Skin epidermis (tissue), 12 donors: ENCODE measurements around the gene CRHR2.
"Not testable (repeated sequence)": the region's sequence is repeated elsewhere in the genome, so short reads cannot be mapped to it uniquely, and the experiment has no call there.

Source experiments
- H3K27ac ChIP-seq, 21 experiments: fragments of 200-600 bp; sonication (generic) in 11 of 21; one replicate each; pipeline ENCODE4 v1.5.0; 2020; ENCODE audit warnings: mild to moderate bottlenecking in 3 of 21, inconsistent platforms in 2 of 21, moderate library complexity in 2 of 21
- H3K4me3 ChIP-seq, 7 experiments: fragments of 200-600 bp; sonication (generic) in 2 of 7; one replicate each; pipeline ENCODE4 v1.5.0; 2020; ENCODE audit warnings: inconsistent platforms in 2 of 7, mild to moderate bottlenecking in 2 of 7, moderate library complexity in 1 of 7

Gene CRHR2

DNA sequence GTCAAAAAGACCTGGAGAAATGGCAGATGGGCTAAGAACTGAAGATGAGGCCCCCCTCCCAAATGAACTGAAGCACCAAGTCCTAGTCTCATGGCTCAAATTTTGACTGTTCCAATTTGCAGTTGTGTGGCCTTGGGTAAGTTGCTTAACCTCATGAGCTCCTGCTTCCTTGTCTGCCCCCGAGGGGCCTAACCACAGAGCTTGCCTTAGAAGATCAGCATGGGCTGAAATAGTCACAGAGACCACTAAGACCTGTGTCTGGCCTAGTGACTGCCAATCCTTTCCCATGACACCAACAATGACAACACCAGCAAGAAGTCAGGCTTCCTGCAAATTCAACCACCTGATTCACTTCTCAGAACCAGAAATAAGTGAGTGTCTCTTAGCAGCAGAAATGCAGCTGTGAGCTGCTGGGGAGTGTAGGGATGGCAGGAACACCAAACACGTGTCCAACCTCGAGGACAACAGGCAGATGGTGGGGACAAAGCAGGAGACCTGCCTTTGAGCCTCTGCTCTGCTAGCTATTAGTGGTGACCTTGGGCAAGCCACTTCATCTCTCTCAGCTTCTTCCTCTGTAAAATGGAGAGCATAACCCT lies 23.7 kb downstream of the CRHR2 start:
- H3K4me3 ChIP-seq: no peak overlapping the region

DNA sequence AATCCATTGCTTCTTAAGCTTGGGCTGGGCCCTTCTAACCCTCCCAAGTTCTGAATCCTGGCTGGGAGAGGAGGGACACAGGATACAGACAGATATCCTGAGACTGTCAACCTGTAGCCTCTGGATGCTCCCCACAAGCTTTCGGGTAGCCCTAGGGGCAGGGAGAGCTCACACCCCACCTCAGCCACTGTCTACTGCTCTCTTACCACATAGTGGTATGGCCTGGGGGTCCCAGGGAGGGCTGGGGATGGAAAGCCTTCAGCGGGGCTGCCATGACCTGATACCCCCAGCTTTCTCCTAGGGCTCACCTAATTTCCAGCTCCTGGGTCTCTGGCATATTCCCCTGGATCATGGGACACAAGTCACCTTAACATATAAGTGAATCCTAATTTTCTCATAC lies 25.1 kb downstream of the CRHR2 start:
- Histone ChIP-seq H3K4me3 (no peak overlapping the region), H3K27ac (no peak overlapping the region)

More for the DNA sequence above, 23.7 kb downstream of the CRHR2 start:
- no peak overlapping the region for H3K27ac ChIP-seq

DNA sequence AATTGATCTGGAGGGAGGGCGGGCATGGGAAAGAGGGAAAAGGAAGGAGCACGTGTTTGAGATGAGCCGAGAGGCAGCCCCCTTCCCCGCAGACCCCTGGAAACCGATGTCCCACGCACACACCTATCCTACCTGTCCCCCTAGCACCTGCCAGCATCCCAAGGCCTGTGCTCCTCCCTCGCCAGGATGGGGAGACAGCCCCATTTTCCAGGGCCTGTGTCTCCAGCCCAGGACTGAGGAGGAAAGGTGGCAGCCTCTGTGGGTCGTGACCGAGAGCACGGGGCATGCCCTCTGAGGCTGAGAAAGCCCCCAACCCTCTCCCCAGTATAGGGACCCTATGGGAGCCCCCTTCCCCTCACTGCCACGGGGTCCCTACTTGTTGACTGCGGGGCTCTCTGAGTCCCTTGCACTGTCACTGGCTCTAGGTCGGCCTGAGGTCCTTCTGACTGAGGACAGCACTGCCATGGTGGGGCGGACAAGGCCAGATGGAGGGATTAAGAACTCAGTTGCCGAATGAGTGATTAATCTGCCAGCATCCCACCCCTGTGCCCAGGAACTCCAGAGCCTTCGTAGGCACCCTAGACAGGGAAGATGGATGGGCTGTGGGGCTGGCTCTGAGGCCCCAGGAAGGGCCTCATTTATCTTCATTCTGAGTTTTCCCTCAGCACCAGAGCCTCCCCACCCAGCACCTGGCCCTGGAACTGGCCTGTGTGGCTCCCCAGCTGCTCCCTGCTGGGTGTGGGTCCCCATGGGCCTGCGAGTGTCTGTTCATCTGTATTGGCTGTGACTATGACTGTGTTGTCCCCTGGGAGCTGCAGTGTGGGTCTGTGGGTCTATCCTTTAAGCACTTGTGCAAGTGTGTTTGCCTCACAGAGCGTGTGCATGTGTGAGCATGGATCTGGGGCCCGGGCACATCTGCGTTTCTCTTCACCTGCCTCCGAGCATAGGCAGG lies 26.0 kb downstream of the CRHR2 start:
- H3K4me3 ChIP-seq: no peak overlapping the region

DNA sequence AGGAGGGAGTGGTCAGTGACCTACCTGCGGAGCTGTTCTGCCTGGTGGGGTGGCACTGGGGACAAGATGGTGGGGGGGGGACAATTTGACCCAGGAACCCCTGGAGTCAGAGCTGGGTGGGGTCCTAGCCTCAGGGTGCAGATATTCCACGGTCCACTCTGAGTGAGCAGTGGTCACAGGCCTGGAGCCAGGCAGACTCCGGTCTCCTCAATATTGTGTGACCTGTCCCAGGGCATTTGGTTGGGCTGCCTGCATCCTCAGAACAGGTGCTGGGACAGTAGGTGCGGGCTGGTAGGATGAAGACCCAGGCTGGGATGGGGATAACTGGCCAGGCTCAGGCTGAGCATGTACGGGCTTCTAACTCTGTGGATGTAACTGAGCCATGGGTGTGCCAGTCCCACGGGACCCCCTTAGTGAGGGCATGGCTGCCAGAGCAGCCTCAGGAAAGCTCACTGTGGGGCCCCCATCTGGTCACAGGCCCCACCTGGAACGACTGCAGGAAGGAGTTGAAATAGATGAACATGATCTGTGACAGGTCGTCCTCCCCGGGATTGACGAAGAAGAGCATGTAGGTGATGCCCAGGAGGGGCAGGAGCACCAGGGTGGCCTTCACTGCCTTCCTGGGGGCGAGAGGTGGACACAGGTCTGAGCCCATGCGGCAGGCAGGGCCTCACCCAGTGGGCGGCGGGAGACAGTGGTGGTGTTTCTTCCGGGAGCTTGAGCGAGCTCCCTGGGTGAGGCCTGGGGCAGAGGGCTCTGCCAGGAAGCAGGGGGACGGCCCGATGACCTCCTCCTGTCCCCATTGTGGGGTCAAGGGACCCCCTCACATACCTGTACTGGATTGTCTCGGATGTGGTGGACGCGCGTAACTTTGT lies 26.9 kb downstream of the CRHR2 start:
- Histone ChIP-seq H3K4me3 (no peak overlapping the region), H3K27ac (no peak overlapping the region)

More for the DNA sequence above, 26.0 kb downstream of the CRHR2 start:
- H3K27ac ChIP-seq: no peak overlapping the region

DNA sequence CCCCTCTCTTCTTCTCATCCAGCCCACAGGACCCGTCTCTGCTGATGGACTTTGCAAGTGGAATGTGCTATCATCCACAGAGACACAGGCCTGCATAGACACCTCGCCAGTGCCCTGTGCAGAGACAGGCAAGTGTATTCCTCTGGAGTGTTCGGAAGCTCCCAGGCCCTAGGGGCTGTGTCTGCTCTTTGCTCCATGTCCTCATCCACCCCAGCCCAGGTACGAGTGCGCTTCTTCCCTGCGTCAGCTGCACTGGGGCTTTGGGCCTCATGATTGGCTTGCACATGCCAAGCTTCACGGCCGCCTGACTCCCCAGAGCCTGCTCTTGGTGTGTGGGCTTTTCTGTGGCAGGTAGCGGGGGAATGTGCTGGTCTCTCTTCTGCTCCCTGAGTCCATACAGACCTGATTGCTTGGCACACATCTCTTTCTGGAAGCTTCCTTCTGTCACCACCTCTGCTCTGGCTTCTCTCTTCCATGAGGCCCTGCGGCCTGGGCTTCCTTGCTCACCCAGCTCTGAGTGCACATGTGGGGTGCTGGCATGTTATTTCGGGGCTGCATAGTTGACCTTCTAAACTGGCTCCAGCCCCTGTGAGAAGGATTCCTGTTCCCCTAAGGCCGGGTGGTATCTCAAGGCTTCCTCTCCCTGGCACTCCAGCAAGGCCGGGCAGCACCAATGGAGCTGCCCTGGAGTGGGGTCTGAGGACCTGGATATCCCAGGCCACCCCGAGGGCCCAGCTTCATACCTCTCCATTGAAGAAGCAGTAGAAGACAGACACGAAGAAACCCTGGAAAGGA lies 27.8 kb downstream of the CRHR2 start:
- Histone ChIP-seq H3K4me3 (no peak overlapping the region), H3K27ac (no peak overlapping the region)

DNA sequence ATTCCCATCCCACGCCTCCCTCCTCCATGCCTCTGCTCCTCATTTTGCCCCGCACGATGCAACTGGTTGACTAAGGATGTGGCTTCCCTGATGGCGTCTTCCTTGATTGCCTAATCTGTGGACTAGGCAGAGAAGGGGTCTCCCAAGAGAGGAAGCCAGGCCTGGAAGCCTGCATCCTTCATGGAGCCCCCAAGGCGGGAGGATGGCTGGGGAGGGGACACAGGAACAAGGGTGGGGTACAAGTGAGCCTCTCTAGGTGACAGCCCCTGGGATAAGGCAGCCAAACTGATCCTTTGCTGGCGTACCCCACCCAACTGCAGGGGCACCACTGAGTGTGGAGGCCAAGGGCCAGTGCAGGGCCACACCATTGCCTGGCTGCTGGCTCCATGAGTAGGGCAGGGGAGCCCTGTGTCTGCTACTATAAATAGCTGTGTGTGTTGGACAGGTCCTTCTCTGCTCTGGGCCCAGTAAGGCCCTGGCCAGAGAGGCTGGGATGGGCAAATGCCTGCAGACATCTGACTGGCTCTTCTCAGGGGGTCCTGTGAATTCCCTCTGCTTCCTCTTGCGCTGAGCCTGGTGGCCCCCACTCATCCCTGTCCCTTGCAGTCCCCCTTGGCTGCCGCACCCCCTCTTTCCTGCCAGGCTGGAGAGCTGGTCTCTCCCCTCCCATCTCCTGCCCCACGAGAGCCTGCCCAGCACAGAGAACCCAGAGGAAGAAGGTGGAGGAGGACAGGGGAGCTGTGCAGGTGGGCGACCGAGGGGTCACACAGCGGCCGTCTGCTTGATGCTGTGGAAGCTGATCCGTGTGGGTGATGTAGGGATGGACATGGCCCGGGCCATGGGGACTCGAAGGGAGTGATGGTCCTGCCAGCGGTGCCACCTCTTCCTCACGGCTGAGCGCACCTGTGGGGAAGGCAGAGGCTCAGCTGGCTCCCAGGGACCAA lies 29.3 kb downstream of the CRHR2 start:
- no peak overlapping the region for H3K27ac ChIP-seq
- no peak overlapping the region for H3K4me3 ChIP-seq

DNA sequence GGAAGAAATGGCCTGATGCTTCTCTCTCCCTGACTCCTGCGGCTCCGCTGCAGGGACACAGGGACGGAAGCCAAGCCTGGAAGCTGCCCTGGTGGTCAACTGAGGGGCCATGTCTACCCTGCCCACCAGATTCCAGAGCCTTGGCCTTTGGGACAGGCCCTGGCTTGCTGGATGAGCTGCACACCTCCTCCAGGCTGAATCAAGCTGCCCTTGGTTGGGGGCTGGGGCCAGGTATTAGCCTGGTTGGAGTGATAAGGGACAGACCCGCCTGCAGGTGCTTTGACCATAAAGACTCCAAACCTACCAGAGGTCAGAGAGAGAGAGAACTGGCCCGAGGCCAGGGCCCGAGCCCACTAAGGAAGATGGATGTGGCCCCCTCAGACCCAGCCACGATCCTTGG lies 30.1 kb downstream of the CRHR2 start:
- Histone ChIP-seq H3K27ac (no peak overlapping the region), H3K4me3 (no peak overlapping the region)

DNA sequence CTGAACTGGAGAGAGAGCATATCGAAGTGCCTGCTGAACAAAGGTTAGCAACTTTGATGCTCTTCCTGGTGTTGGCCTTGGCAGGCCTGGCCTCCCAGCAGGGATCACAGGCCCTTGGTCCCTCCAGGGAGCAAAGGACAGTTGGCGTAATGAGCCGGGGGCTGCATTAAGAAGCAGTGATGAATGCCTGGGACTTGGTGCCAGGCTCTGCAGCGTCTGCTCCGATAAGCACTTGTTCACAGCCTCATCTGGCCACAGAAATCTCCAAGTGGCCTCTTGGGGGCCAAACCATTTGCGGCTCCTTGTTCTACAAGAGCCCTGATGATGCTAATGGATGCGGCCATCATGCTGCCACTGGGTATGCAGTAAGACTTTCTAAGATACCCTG lies 31.8 kb downstream of the CRHR2 start:
- H3K4me3 ChIP-seq: no peak overlapping the region

DNA sequence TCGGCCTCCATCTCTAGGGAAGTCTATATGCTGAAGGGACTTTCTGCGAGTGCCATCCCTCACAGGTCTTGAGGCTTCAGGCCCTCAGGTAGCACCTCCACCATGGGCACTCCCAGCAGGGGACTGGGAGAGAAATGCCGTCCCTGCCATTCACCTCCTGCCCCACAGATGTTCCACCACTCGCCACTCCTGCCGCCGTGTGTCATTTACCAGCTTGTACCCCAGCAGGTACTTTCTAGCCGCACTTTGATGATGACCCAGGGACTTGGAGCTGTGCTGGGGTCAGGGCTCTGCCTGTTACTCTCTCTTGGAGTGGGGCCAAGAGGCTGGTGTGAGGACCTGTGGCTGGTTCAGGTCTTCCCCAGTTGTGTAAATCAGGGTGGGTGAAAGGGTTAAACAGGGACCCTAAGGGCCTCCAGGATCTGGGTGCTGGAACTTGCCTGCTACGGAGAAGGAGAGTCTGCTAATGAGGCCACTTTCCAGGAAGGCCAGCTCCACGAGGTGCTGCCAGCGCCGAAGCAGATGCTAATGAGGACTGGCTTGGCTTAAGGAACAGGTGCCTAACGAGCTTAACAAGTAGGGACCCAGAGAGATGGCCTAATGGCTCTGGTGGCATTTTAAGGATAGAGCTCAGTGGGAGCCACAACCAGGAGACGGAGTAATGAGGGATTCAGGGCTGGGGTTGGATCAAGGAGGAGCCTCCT lies 32.4 kb downstream of the CRHR2 start:
- Histone ChIP-seq H3K27ac (no peak overlapping the region), H3K4me3 (no peak overlapping the region)

More for the DNA sequence above, 31.8 kb downstream of the CRHR2 start:
- H3K27ac ChIP-seq: no peak overlapping the region

DNA sequence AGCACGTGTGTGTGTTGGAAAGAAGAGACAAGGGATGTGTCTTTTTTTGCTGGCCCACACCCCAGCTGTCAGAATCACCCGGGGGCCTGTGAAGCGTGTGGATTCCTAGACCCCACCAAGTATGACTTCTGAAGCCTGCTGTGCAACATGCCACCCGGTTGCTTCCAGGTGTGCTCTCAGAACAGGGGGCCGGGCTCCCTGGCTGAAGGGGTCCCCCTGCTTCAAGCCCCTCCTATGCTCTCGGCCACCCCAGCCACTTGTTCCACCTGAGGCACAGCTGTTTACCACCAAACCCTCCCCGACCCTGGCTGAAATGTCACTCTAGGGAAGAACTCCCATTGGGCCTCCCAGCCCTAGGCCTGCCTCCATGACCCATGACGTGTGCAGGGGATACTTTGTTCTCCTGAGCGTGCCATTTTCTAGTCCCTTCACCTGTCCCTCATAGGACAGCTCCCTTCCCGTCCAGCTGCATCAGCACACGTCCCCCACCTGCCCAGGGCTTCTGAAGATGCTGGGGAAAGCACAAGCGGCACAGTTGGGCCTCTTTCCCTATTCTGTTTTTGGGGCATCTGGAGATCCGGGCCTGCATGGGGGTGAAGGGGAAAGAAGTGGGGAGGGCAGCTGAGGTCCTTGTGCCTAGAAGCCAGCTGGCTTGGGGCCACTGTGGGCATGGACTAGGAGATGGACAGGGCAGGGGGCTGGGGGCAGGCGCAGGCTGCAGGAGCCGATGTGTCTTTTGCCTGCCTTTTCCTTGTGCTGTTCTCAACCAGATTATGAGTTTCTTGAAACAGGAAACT lies 33.3 kb downstream of the CRHR2 start:
- Histone ChIP-seq H3K4me3 (no peak overlapping the region), H3K27ac (no peak overlapping the region)

DNA sequence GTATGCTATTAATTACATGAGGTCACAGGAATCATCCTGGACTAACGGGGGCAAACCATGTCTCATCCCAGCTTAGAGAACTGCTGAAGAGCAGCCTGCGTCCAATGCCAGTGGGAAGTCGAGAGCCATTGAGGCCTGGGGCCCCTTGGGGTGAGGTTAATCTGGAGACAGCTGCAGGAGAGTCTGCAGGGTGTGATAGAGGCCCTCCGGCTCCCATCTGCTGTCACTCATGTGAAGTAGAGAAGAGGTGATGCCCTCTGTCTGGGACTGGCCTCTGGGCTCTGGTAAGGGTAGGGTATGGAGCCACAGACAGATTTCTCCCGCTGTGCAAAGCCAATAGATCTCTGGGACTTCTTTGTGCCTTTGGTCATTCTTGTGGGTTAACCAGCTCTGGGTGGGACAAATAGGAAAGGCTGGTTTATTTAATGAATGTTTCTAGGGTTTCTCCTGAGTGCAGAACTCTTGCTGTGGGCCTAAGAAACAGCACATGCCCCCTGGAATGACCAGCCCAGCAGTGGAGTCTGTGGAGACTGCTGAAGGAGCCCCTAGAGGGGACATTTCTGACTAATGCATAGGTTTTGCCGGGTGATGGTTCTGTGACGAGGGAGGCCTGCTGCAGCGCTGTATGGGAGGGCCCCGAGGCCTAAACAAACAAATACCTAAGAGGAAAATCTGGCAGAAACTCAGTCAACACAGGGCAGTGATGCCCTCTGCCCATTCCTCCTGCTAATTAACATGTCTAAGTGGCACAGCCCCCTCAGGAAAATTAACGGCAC lies 34.5 kb downstream of the CRHR2 start:
- Histone ChIP-seq H3K4me3 (no peak overlapping the region), H3K27ac (no peak overlapping the region)

DNA sequence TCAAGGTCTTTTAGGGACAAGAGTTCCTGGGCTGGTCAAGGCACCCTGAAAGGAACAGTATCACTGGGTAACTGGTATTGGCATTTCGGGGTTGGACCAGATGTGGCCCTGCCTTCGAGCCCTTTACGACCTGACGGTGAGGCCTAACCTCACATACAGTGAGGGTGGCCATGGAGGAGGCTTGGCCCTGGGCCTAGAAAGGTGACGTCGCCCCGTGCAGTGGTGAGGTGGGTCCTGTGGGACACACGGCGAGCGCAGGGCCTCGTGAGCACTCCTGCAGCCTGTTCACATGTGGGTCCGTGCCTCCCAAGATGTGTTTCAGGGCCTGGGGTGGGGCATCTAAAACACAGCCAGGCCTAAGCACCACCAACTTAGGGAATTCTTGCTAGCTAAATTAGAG lies 36.1 kb downstream of the CRHR2 start:
- Histone ChIP-seq H3K4me3 (no peak overlapping the region), H3K27ac (no peak overlapping the region)

DNA sequence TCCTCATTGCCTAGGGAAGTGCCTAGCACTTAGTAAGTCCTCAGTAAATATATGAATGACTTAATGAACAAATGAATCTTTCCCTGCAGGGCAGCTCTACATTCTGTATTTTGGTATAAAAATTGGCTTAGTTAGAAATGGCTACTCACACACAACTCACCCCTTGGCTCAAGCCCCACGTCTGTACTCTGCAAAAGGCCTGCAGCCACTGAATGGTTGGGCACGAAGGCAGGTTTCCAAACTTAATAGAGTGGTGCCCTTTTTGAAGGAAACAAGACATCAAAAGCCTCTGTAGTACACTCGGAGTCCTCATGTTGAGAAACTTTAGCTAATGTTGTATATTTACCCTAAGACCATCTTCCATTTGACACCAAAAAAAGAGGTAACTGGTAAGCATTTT lies 36.6 kb downstream of the CRHR2 start:
- H3K27ac ChIP-seq: no peak overlapping the region

DNA sequence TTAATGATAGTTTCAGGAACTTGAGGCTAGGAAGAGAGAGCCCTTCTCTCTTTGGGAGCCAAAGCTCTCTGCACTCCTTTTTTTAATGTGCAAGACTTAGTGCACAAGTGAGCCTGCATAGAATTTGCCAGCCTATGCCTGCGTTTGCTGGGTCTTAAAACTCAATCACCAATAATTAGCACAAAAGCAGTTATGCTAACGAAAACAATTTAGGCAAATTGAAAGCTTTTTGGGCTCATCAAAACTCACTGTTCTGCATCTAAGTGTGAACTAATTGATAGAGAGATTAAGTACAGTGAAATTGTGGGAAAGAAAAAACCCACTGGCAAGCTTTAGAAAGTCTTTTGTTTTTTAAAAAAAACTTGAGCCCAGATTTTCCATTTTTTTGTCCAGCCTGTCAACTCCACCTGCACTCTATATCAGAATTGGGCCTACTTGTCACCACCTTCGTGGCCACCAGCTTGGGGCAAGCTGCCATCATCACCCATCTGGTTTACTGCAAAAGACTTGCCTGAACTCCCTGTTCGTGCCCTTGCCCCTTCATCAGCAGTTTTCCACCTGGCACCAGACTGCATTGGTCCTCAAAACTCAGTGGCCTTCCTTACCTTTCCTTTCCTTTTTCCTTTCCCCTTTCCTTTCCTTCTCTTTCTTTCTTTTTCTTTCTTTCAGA lies 37.8 kb downstream of the CRHR2 start:
- no peak overlapping the region for H3K4me3 ChIP-seq
- H3K27ac ChIP-seq: no peak overlapping the region

More for the DNA sequence above, 36.6 kb downstream of the CRHR2 start:
- no peak overlapping the region for H3K4me3 ChIP-seq

DNA sequence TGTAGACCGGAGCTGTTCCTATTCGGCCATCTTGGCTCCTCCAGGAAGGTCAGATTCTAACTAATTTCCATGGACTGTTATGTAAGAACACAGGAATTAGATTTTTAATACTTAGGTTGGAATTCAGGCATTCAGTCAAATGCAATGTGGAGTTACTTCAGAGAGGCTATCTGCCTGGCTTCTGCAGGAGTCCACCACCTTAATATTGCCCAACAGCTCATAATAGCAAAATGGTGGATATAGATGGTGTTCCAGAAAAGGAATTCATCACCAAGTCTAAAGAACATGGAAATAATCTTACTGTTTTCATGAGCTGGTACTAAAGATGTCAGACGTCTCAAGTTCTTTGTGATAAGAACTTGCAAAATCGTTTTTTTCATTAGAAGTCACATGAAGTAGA lies 39.5 kb downstream of the CRHR2 start:
- H3K4me3 ChIP-seq: no peak overlapping the region
- H3K27ac ChIP-seq: no peak overlapping the region

DNA sequence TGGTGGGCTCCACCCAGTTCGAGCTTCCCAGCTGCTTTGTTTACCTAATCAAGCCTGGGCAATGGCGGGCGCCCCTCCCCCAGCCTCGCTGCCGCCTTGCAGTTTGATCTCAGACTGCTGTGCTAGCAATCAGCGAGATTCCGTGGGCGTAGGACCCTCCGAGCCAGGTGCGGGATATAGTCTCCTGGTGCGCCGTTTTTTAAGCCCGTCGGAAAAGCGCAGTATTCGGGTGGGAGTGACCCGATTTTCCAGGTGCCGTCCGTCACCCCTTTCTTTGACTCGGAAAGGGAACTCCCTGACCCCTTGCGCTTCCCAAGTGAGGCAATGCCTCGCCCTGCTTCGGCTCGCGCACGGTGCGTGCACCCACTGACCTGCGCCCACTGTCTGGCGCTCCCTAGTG lies 39.9 kb downstream of the CRHR2 start:
- H3K27ac ChIP-seq, H3K4me3 ChIP-seq: not testable (repeated sequence)
